ENCODE results near the gene CYS1.
"Not testable (repeated sequence)": the region's sequence is repeated elsewhere in the genome, so short reads cannot be mapped to it uniquely, and the experiment has no call there.

Gene CYS1, protein sequence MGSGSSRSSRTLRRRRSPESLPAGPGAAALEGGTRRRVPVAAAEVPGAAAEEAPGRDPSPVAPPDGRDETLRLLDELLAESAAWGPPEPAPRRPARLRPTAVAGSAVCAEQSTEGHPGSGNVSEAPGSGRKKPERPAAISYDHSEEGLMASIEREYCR

DNA sequence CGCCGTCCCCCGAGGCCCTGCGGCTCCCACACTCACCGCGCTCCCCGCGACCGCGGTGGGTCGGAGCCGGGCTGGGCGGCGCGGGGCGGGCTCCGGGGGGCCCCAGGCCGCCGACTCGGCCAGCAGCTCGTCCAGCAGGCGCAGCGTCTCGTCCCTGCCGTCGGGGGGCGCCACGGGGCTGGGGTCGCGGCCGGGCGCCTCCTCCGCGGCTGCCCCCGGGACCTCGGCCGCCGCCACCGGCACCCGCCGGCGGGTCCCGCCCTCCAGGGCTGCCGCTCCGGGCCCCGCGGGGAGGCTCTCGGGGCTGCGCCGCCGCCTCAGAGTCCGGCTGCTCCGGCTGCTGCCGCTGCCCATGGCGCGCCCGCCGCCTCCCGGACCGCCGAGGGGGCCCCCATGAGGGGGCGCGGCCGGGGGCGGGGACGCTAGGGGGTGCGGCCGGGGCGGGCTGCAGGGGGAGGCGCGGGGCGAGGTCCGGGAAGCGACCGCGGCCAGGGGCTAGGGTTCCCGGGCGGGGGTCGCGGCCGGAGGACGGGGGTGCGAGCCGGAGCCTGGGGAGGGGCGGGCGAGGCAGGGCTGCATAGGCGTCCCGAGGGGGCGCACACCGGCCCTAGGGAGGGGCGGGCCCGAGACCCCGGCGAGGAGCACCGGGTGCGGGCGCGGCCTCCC, at the start of gene CYS1:
Gene CYS1, minus strand, starts transcription at position 542 of the 666 bp plus-strand sequence. Its CDS starts 188 bp downstream, at position 354.
- DNase-seq (ENCODE audit: low spot score), result no peak

DNA sequence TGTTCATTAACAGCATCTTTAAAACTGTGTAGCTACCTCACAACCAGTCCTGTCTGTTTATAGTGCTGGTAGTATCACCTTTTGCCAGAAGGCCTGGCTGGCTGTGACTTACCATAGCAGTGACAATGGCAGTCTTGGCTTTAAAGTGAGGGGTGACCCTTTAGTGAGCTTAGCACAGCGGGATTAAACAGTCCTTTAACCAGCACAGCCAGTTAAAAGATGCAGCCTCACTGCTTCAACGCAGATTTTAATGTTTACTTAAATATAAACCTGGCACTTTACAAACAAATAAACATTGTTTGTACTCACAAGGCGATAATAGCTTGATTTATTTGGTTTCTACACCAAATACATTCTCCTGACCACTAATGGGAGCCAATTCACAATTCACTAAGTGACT, 49.3 kb upstream of the CYS1 start:
- no peak for DNase-seq (ENCODE audit: low spot score)

DNA sequence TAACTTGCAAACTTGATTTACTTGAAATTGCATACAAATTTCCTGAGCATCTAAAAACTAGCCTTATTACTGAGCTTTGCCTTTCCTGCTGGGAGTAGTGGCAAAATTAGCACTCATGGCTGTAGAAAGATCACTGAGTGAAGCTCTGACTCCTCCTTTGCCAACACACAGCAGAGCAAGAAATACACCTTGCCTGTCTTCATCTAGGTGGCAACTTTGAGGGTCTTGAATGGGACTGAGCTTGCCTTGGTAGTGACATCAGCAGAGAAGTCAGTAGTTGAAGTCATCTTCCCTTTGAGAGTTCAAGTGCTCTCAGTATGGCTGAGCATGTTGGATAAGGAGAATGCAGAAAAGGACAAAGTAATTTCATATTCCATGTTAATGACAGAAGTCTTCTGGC, 48.2 kb upstream of the CYS1 start:
- no peak for DNase-seq (ENCODE audit: low spot score)

DNA sequence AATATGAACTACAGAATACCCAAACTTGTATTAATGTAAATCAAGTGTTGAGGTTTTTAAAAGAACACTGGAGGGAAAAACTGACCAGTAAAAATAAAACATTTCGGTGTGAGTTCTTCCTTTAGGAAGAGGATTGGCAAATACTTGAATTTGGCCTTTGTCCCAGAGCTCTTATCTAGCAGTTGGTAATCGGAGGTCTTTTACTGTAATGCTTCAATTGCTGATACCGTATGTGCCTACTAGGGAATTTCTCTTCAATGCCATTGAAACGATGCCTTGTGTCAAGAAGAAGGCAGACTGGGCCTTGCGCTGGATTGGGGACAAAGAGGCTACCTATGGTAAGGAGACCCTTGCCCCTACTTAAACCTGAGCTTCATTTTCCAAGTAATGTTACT, 46.4 kb upstream of the CYS1 start:
- no peak for DNase-seq (ENCODE audit: low spot score)

DNA sequence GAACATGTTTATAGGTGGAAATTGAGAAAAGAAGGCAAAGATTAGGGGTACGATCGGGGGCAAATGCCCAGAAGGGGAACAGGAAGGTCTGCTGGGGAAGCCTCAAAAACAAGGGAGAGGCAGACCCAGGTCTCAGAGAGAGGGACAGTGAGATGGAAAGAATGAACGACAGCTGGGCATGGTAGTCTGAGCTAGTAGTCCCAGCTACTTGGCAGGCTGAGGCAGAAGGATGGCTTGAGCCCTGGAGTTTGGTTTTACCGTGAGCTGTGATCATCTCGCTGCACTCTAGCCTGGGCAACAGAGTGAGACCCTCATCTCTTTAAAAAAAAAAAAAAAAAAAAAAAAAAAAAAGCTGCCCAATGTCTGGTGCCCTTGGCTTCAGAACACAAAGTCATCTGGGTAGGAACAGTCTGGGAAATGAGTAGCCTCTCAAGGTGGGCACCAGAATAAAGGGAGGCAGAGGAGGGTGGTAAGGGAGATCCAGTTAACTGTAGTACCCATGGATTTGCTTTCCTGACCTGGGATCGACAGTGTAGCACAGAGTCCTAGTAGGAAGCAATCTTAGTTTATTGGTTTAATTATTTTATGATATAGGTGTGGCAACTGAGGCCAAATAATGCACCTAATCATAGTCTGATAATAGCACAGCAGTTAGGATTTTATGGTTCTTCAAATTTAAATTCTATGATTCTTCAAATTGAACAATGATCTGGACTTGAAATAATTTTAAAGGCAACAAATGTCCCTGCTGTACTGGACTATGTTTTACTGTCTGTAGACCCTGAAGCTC, 45.8 kb upstream of the CYS1 start:
- DNase-seq (ENCODE audit: low spot score), result no peak

DNA sequence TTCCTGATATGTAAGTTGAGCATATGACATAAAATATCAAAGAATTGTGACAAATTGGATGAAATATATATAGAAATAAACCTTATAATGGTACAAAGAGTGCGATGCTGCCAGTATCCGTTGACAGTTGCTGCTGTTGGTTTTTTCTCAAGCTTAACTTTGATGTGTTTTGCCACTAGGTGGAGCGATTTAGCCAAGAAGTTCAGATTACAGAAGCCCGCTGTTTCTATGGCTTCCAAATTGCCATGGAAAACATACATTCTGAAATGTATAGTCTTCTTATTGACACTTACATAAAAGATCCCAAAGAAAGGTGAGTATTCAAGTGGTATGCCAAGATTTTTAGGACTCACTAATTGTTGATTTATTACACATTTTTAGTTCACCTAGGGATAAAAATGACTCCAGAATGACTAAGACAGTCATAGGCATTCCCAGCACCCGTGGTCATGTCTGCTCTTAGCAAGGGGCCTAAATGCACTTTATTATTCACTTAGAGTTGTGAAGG, 44.4 kb upstream of the CYS1 start:
- DNase-seq (ENCODE audit: low spot score), result peak; percentile 67

DNA sequence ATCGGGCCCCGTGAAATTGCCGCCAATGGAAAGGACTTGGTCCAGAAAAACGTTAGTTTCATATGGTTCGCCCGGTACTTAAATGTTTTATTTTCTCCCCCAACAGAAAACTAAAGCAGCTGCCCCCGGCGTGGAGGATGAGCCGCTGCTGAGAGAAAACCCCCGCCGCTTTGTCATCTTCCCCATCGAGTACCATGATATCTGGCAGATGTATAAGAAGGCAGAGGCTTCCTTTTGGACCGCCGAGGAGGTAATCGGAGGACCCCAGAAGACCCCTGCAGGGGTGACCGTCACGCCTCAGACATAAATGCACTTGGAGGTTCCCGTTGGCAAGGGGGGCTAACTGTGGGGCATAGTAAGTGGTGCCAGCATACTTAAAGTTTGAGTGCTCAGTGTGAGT, 43.1 kb upstream of the CYS1 start:
- DNase-seq (ENCODE audit: low spot score), result no peak

DNA sequence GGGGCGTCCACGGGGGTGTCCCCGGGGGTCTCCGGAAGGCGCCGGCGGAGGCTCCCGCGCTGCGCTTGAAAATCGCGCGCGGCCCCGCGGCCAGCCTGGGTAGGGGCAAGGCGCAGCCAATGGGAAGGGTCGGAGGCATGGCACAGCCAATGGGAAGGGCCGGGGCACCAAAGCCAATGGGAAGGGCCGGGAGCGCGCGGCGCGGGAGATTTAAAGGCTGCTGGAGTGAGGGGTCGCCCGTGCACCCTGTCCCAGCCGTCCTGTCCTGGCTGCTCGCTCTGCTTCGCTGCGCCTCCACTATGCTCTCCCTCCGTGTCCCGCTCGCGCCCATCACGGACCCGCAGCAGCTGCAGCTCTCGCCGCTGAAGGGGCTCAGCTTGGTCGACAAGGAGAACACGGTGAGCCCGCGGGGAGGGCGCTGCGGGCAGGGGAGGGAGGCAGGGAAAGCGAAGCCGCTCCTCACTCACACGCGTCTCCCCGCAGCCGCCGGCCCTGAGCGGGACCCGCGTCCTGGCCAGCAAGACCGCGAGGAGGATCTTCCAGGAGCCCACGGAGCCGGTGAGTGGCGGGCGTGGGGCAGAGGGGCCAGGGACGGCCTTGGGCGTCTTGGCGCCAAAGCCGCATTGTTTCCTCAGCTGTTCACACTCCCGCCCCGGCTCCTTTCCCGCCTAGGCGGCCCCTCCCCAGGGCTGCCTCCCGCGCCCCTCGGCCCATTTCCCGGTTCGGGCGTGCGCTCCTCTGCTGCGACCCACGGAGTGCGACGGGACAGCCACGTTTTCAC, 42.5 kb upstream of the CYS1 start, which contains the start of gene RRM2:
Gene RRM2, plus strand, starts transcription at position 240 of the 781 bp plus-strand sequence. Its CDS starts 60 bp downstream, at position 300.
- peak; percentile 92 for DNase-seq (ENCODE audit: low spot score)

DNA sequence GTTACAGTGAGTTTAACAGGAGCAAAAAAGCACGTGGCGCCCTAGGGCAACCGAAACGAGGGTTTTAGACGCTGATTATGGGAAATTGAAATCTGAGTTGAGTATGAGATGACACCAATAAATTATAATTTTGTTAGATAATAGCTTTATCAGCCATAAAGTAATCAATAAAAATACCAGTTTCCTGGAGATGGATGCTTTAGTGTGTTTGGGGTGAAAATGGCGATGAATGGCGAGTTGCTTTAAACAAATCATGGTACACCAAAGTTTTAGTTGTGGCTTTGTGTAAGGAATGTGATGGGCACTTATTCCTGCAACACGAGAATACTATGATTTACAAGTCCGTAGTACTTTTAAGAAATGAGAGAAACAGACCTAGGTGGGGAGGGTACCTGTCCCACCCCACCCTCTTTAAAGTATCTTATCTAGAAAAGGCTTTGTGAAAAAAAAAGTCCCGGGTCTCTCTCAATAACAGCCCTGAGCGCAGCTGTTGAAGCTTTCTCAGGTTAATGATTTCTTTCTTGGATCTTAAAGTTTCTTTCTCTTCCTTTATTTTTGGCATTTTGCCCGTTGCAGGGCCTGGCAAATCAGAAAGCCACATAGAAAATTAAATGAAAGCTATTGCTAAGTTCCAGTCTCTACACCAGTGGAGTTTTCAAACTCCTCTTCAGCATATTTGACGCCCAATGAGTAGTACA, 40.8 kb upstream of the CYS1 start:
- peak; percentile 70 for DNase-seq (ENCODE audit: low spot score)

DNA sequence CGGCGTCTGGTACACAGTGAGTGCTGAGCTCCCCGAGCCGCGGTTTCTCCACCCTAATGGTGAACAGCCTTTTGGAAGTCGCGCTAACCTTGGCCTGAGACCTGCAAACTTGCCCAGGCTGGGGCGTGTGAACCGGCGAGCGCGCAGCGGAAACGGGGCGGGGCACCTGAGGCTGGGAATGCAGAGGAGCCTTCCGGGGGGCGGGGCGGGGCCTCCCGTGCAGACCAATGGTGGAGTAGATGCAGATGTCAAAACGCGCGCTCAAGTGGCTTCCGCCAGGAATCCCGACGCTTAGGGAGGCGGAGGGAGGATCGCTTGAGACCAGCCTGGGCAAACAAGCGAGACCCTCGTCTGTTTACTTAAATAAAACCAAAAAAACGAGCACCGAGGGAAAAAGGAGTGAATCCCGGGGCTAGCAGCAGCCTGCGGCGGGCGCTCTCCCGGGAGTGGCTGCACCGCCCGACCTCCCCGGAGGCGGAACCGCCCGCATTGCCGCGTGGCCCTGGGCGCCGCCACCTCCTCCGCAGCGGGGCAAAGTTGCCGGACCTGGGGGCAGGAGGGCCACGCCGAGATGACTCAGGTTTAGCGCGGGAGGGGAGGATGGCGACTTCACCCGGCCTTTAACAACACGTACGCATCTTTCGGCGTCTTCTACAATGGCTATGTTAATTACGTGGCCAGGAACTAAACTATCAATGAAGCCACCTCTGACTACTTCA, 40.1 kb upstream of the CYS1 start:
- DNase-seq (ENCODE audit: low spot score), result peak; percentile 95

DNA sequence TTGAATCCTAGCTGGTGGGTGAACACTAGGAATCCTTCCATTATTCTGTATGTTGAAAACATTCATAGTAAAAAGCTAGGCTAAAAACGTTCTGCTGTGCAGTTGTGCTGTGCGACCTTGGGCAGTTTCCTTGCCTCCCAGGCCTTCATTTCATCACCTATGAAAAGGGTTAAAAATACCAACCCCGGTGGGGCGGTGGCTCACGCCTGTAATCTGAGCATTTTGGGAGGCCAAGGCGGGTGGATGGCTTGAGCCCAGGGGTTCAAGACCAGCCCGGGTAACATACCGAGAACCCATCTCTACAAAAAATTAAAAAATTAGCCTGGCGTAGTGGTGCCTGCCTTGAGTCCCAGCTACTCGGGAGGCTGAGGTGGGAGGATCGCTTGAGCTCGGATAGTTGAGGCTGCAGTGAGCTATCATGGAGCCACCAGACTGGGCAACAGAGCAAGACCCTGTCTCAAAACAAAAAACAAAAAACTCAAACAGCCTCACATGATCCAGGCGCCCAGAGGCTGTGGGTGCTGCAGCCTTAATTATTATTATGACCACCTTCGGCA, 39.5 kb upstream of the CYS1 start:
- no peak for DNase-seq (ENCODE audit: low spot score)

DNA sequence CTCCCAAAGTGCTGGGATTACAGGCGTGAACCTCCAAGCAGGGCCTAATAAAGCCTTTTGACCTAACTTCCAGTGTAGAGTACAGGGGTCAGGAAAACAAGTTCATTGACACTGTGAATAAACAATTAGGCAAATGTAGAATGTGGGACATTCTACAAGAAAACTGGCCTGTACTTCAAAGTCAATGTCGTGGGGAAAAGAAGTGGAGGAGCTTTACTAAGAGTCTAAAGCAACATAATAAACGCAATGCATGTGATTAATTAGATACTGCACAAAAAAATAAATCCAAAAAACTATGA, 38.8 kb upstream of the CYS1 start:
- no peak for DNase-seq (ENCODE audit: low spot score)

DNA sequence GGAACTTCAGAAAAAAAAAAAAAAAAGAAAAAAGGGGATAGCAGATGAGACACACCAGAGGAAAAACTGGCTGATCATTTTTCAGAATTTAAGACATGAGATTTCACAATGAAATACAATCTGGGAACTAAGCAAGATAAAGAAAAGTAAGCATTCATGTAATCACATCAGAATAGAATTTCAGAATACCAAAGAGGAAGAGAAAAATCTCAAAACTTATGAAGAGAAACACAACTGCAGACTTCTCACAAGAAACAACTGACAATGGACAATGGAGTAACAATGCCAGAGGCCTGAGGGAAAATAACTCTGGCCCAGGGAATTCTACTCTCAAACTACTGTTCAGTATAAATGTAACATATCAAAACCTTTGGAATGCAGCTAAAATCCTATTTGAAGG, 29.1 kb upstream of the CYS1 start:
- DNase-seq (ENCODE audit: low spot score), result no peak

DNA sequence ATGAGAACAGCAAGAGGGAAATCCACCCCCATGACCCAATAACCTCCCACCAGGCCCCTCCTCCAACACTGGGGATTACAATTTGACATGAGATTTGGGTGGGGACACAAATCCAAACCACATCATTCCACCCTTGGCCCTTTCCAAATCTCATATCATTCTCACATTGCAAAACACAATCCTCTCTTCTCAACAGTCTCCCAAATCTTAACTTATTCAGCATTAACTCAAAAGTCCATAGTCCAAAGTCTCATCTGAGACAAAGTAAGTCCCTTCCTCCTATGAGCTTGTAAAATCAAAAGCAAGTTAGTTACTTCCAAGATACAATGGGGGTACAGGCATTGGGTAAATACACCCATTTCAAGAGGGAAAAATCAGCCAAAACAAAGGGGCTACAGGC, 24.7 kb upstream of the CYS1 start:
- not testable (repeated sequence) for DNase-seq (ENCODE audit: low spot score)

DNA sequence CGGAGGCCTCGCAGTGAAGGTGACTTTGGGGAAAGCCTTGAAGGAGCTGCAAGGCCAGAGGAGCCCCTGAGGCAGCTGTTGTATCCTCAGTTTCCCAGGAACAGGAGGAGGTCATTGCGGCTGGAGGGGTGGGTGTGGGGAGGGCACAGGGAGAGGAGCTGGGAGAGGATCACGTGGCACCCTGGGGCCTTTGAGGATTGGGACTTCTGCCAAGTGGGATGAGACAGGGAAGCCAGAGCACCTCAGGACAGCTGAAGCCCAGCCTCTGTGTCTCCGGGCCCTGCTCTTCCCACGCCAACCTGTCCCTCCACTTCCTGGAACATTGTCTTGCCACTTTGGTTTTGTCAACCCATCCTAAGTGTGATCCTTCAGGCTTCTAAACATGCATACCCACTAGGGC, 23.0 kb upstream of the CYS1 start:
- DNase-seq (ENCODE audit: low spot score), result no peak

DNA sequence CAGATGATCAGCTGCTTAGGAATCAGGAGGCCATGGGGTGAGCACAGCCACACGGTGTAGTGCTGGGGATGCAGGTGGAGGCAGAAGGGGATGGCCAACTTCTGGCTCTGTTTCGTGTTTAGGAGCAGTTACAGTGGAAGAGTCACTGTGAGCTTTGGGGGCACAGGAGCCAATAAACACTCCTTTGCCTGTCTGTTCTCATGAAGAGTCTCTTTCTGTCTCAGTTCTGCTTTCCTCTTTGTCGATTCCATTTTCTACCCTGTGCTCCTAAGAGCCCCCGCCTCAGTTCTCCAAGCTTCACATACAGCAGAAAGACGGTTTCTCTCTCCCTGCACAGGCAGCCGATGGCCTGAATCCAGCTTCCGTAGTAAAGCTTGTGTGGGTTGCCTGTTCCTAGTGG, 21.3 kb upstream of the CYS1 start:
- DNase-seq (ENCODE audit: low spot score), result no peak

DNA sequence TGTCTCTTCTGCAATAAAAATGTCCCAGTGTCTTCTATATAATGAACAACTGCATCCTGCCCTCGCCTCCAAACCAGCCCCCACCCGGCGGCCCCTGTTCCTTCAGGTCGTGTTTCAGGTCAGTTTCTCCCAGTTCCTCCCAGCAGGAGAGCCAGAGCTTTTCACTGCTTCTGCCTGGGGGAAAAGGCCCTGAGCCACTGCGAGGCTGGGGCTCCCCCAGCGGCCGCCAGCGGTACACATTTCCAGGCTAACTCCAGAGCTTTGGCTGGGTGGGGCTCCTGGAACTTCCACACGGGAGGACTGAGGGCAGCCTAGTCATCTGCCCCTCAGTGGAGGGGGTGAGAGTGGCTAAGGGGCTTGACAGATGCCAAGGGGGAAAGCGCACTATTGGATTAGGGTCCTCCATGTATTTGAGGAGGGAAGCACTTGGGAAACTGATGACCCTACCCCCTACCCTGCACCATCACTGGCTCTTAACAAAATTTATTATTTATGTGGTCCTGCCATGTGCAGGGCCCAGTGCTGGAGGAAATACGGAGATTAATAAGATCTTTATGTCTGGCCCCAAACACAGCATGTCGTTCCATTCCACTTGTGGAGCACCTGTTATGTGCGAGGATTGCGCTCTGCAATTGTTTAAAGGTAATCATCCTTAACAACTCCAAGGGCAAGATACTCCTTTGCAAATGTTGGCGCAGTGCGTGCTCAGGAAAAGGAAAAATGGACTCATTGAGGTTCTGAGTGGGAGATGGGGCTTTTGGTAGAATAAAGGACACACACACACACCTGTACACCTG, 17.3 kb upstream of the CYS1 start:
- DNase-seq (ENCODE audit: low spot score), result peak; percentile 72

DNA sequence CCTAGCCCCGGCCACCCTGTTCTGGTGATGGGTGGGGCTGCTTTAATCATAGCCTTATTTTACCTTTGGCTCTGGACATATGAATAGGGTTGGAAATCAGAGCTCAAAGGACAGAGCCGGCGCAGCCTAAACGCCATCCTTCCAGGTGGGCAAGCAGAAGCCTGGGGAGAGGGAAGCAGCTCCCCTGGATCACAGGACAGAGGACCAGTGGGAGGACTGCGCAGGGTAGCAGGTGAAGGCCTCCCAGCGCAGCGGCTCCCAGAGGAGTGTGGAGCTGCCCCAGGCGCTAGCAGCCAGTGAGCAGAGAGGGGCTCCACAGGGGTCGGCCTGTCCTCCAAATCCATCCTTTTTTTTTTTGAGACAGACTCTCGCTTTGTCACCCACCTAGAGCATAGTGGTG, 16.4 kb upstream of the CYS1 start:
- no peak for DNase-seq (ENCODE audit: low spot score)

DNA sequence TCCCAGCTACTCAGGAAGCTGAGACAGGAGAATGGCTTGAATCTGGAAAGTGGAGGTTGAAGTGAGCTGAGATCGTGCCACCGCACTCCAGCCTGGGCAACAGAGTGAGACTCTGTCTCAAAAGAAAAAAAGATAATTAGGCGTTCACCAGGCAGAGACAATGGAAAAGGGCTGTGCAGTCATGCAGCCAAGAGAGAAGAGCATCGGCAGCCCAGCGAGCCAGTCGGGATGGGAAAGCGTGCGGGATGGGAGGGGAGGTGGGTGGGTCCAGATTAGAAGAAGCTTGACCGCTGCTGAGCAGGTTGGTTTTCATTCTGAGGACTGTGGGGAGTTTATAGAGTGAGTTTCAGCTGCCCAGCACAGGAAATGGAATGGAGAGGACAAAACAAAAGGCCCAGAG, 15.0 kb upstream of the CYS1 start:
- DNase-seq (ENCODE audit: low spot score), result no peak

DNA sequence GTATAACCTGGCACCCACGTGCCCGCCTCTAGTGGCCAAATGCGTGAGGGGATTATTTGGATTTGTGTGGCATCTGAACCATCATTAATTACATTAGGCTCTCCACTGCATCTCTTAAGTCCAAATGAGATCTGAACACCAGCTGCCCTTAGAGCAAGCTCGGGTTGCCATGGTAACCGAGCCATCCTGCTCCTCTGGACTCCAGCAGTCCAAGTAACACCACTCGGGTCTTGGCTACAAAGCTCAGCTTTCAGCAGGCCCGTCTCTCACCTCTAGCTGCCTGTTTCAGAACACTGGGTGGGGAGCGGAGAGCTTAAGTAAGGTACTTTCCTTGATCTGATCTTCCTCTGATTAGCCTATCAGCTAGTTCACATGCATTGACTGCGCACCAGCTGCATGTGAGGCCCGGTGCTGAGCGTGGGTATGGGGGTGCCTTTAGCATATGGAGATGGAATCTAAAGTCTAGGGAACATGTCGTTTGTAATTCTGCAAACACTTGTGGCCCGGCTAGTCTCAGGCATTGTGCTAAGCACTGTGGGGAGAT, 14.1 kb upstream of the CYS1 start:
- DNase-seq (ENCODE audit: low spot score), result no peak
